IMR-90 (cell line): ENCODE data around the gene GCSAM. TPM values are rescaled to one million over a fixed set of nuclear protein-coding genes. Genes with fewer than 3 reads are reported as not detected.

Source experiments
- ATAC-seq: fragments of 200-7000 bp; cut with Tn5 transposase; 2 replicates; pipeline ENCODE4 v1.9.1; 2020; ENCODE audit warnings: low read depth, mild to moderate bottlenecking, moderate library complexity
- BruUV-seq: library from RNA; stranded (reverse); fragments of 400-500 nt; replicated peaks from 2 replicates; lab custom pipeline; 2021; lab: Mats Ljungman, UMichigan
- CTCF ChIA-PET: fragments of 300-600 bp; formaldehyde crosslinking; extraction: SDS; loops from one replicate; lab custom pipeline; 2021; ENCODE audit warnings: antibody characterized with exemption; lab: Yijun Ruan, JAX
- POLR2A ChIA-PET: fragments of 300-600 bp; sonication (Branson Sonifier 250); formaldehyde crosslinking; loops from one replicate; lab custom pipeline; 2022; ENCODE audit warnings: antibody characterized with exemption; ENCODE audit not compliant: unreplicated experiment; lab: Charles Lee
- DNase-seq: peaks from one replicate; pipeline ENCODE4 v3.0.0; 2013
- H2AFZ ChIP-seq: replicated peaks from 2 replicates; pipeline ENCODE3; 2013; ENCODE audit warnings: low read length, mild to moderate bottlenecking; ENCODE audit not compliant: poor library complexity
- H2AK5ac ChIP-seq: 2 replicates; pipeline ENCODE4 v1.6.1; 2013; ENCODE audit warnings: low read depth, low read length, inconsistent platforms
- H2AK9ac ChIP-seq: replicated peaks from 2 replicates; pipeline ENCODE3; 2013; ENCODE audit warnings: mild to moderate bottlenecking, low read depth, low read length, moderate library complexity; ENCODE audit not compliant: poor library complexity
- H2BK120ac ChIP-seq: 2 replicates; pipeline ENCODE4 v1.6.1; 2013; ENCODE audit warnings: low read depth, low read length, inconsistent platforms
- H2BK15ac ChIP-seq: 3 replicates; pipeline ENCODE4 v1.6.1; 2013; ENCODE audit warnings: low read depth, low read length, inconsistent platforms
- H2BK20ac ChIP-seq: 2 replicates; pipeline ENCODE4 v1.6.1; 2013; ENCODE audit warnings: low read depth, mild to moderate bottlenecking, inconsistent platforms, low read length, moderate library complexity
- H2BK5ac ChIP-seq: 2 replicates; pipeline ENCODE4 v1.6.1; 2013; ENCODE audit warnings: mild to moderate bottlenecking, low read depth, low read length, inconsistent platforms; ENCODE audit not compliant: poor library complexity, severe bottlenecking
- H3K14ac ChIP-seq: replicated peaks from 2 replicates; pipeline ENCODE4 v1.6.1; 2013; ENCODE audit warnings: low read depth, low read length, inconsistent platforms
- H3K18ac ChIP-seq: 2 replicates; pipeline ENCODE4 v1.6.1; 2013; ENCODE audit warnings: low read depth, low read length, control low read depth
- H3K23ac ChIP-seq: 2 replicates; pipeline ENCODE4 v1.6.1; 2013; ENCODE audit warnings: low read depth, low read length, inconsistent platforms
- H3K27ac ChIP-seq: 2 replicates; pipeline ENCODE4 v1.5.1; 2013; ENCODE audit warnings: mild to moderate bottlenecking, control low read depth, low read length; ENCODE audit not compliant: insufficient read depth
- H3K27me3 ChIP-seq: 2 replicates; pipeline ENCODE4 v1.6.1; 2013; ENCODE audit warnings: low read length; ENCODE audit not compliant: control insufficient read depth, insufficient read depth
- H3K36me3 ChIP-seq: 2 replicates; pipeline ENCODE4 v1.6.1; 2013; ENCODE audit warnings: low read length, mixed read lengths; ENCODE audit not compliant: control insufficient read depth, insufficient read depth
- H3K4ac ChIP-seq: 2 replicates; pipeline ENCODE4 v1.6.1; 2013; ENCODE audit warnings: low read depth, low read length, inconsistent platforms
- H3K4me1 ChIP-seq: 2 replicates; pipeline ENCODE4 v1.6.1; 2013; ENCODE audit warnings: low read length, mixed read lengths; ENCODE audit not compliant: control insufficient read depth, insufficient read depth
- H3K4me2 ChIP-seq: 2 replicates; pipeline ENCODE4 v1.6.1; 2013; ENCODE audit warnings: low read depth, mild to moderate bottlenecking, control low read depth, low read length, moderate library complexity
- H3K4me3 ChIP-seq: 2 replicates; pipeline ENCODE4 v1.5.1; 2013; ENCODE audit warnings: low read depth, mild to moderate bottlenecking, control low read depth, low read length, moderate library complexity; ENCODE audit not compliant: insufficient read depth
- H3K56ac ChIP-seq: 2 replicates; pipeline ENCODE4 v1.6.1; 2013; ENCODE audit warnings: low read length, inconsistent platforms; ENCODE audit not compliant: insufficient read depth; ENCODE audit errors: extremely low read depth
- H3K79me1 ChIP-seq, 2 experiments: 2 replicates each; pipeline ENCODE4 v1.6.1; 2013; ENCODE audit warnings: low read length in 2 of 2, inconsistent platforms in 1 of 2, low read depth in 1 of 2
- H3K9ac ChIP-seq: 2 replicates; pipeline ENCODE4 v1.6.1; 2013; ENCODE audit warnings: low read depth, low read length, control low read depth
- H3K9me1 ChIP-seq: 2 replicates; pipeline ENCODE4 v1.6.1; 2013; ENCODE audit warnings: low read length, inconsistent platforms; ENCODE audit not compliant: insufficient read depth
- H3K9me3 ChIP-seq: 2 replicates; pipeline ENCODE4 v1.6.1; 2013; ENCODE audit warnings: low read length; ENCODE audit not compliant: control insufficient read depth, insufficient read depth
- H4K20me1 ChIP-seq: 2 replicates; pipeline ENCODE4 v1.6.1; 2013; ENCODE audit warnings: low read length, inconsistent platforms; ENCODE audit not compliant: insufficient read depth
- H4K5ac ChIP-seq: 2 replicates; pipeline ENCODE4 v1.6.1; 2013; ENCODE audit warnings: mild to moderate bottlenecking, low read depth, low read length, control low read depth
- H4K8ac ChIP-seq, 2 experiments: 2 replicates each; pipeline ENCODE4 v1.6.1; 2013; ENCODE audit warnings: low read depth in 2 of 2, low read length in 2 of 2, control low read depth in 1 of 2, inconsistent platforms in 1 of 2
- H4K91ac ChIP-seq: 2 replicates; pipeline ENCODE4 v1.6.1; 2013; ENCODE audit warnings: low read depth, low read length, inconsistent platforms; ENCODE audit not compliant: insufficient read depth
- MAFK ChIP-seq: IDR thresholded peaks from 2 replicates; pipeline ENCODE4 v1.6.1; 2012; ENCODE audit warnings: low read depth, low read length, improper control_type of control experiment
- POLR2A ChIP-seq: IDR thresholded peaks from 2 replicates; pipeline ENCODE4 v1.6.1; 2012; ENCODE audit warnings: mild to moderate bottlenecking, low read depth, low read length
- WGBS, 2 experiments: methylation state at CpG; one replicate each; pipeline versions ENCODE4 v1.1.5 to v1.1.7; 2013; ENCODE audit warnings: missing lambda C conversion rate in 2 of 2; ENCODE audit not compliant: insufficient read length in 1 of 2; ENCODE audit errors: extremely low coverage in 2 of 2; 5-methylcytosine and 5-hydroxymethylcytosine counted together
- dilution Hi-C: fragments of 300-500 bp; cut with HindIII; formaldehyde crosslinking; loops from one replicate; pipeline ENCODE4 v1.14.3; 2018; ENCODE audit warnings: low sequenced_read_pairs; ENCODE audit not compliant: unreplicated experiment
- in situ Hi-C: fragments of 300-500 bp; cut with MboI; formaldehyde crosslinking; loops from 3 replicates; pipeline ENCODE4 v1.14.3; 2019; ENCODE audit warnings: low sequenced_read_pairs, inconsistent platforms, mixed read lengths
- intact Hi-C: fragments of 100-400 bp; cut with micrococcal nuclease; formaldehyde crosslinking; loops from 2 replicates; pipeline ENCODE4 v1.10.0; 2022
- polyA plus RNA-seq, 3 experiments: library from polyadenylated mRNA; depleted of rRNA; stranded (reverse); fragments of >200 nt; gene quantifications; 2 replicates each; pipeline ENCODE4 v1.2.3, GENCODE V29; 2012; ENCODE audit warnings: low replicate concordance in 1 of 3
- total RNA-seq: library from RNA; depleted of rRNA; stranded (reverse); fragments of >200 nt; gene quantifications from 2 replicates; pipeline ENCODE4 v1.2.3, GENCODE V29; 2012

GCSAM gene
- total and polyA plus RNA-seq, 2 of the 4 experiments (the other 2 are of a cell fraction) = not detected

DNA sequence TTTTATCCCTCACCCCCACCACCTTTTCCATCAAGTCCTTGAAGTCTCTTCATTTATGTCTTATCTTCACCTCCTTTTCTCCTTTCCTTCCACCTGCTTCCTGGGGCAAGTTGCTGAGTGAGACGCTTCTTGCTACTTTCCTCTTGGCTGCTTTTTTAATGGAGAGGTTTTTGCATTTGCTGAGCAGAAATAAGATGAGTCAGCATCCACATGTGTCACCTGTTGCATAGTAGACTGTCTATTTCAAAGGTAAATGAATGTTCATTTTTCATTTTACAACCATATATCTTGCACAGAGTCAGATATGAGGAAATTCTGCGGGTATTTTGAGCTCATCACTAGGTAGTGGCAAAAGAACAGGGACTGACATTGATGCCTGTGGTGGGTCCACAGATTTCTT lies 28.3 kb downstream of the GCSAM start:
- no TSS peak for BruUV-seq
- in situ Hi-C loops = no loop called here
- H3K4ac ChIP-seq = no peak overlapping the region

More for the DNA sequence above, 28.3 kb downstream of the GCSAM start:
- WGBS, 2 experiments = no CpG with 5 or more reads among the region's 2 CpGs
- Histone ChIP-seq H3K4me3 (no peak overlapping the region), H4K5ac (no peak overlapping the region), H4K91ac (no peak overlapping the region), H3K79me1 (peaks cover 7 to 42% of the 10 kb centered on the region in 2 experiments; a peak in 3 of 4 replicates), H2AFZ (no peak overlapping the region), H2BK120ac (no peak overlapping the region), H2AK9ac (no peak overlapping the region), H3K4me2 (no peak overlapping the region), H4K20me1 (no peaks in the 10 kb centered on the region), H3K36me3 (peaks cover 3% of the 10 kb centered on the region; the same call in 1 of the 2 replicates), H3K4me1 (peaks cover 4% of the 10 kb centered on the region), H3K27me3 (no peaks in the 10 kb centered on the region), H2AK5ac (no peak overlapping the region), H3K9ac (no peak overlapping the region), H2BK15ac (no peak overlapping the region), H3K14ac (no peak overlapping the region), H3K56ac (no peak overlapping the region), H3K23ac (no peak overlapping the region), H3K9me3 (no peaks in the 10 kb centered on the region), H4K8ac (no peak overlapping the region), H2BK20ac (no peak overlapping the region), H3K9me1 (peaks cover 15% of the 10 kb centered on the region), H3K18ac (no peak overlapping the region), H3K27ac (no peak overlapping the region), H2BK5ac (no peak overlapping the region)
- intact Hi-C loops = no loop called here
- dilution Hi-C loops = no loop called here
- ChIA-PET POLR2A (no interaction called here), CTCF (no interaction called here)
- TF ChIP-seq MAFK (peak; percentile 87), POLR2A (no peak)
- DNase-seq (no peak), ATAC-seq (no peak)
